Esophagus muscularis mucosa (tissue), 4 donors: Measurements from ENCODE around the gene APOBR.

ENCODE experiments used
- CTCF ChIP-seq, 3 experiments: fragments of 200-600 bp in 2 of 3; fragments of 450-650 bp in 1 of 3; sonication (generic) in 2 of 3; IDR thresholded peaks; one replicate each; pipeline ENCODE4 v1.5.1; 2017 to 2019; ENCODE audit warnings: antibody characterized with exemption in 3 of 3, mild to moderate bottlenecking in 2 of 3, moderate library complexity in 1 of 3
- EP300 ChIP-seq: sonication (generic); formaldehyde crosslinking; IDR thresholded peaks from one replicate; pipeline ENCODE4 v1.6.1; 2017; ENCODE audit warnings: antibody characterized with exemption
- POLR2A ChIP-seq: fragments of 450-650 bp; IDR thresholded peaks from one replicate; pipeline ENCODE4 v1.6.1; 2017; ENCODE audit warnings: antibody characterized with exemption, moderate library complexity, mild to moderate bottlenecking, low read depth

DNA sequence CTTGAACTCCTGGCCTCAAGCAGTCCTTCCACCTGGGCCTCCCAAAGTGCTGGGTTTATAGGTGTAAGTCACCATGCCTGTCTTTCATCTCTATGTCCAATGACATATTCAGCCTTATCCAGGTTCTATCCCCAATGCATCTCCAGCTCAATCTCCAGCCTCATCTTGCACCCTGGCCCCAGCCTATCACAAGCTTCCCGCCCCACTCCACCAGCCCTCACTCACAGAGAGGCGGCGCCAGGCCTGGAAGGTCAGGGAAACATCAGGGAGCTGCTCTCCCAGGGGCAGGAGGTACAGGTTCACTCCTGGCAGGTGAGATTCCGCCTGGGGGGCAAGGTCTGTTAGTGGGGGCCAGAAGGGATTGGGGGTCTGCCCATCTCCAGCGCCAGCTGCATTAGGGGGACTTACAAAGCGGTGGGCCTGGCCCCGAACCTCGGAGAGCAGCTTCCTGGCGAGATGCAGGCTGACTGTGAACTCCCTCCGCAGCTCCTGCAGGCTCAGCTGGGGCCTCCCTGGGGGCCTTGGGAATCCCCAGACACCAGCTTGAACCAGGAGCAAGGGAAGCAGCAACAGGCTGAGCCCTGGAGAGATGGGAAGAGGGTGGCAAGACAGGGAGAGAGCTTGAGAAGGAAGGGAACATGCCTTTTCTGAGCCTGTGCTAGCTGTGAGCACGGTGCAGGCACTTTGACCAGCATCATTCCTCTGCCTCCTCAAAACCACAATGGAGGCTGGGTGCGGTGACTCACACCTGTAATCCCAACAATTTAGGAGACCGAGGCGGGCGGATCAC is 9.2 kb downstream of the APOBR start:
- no peak for TF ChIP-seq CTCF (IDR thresholded peaks at IDR 0.05)
- TF ChIP-seq POLR2A = no peak
- TF ChIP-seq EP300 = no peak
